Measurements from ENCODE around the gene CDK11B.
"Not testable (repeated sequence)": the region's sequence is repeated elsewhere in the genome, so short reads cannot be mapped to it uniquely, and the experiment has no call there.

The CDK11B gene

DNA sequence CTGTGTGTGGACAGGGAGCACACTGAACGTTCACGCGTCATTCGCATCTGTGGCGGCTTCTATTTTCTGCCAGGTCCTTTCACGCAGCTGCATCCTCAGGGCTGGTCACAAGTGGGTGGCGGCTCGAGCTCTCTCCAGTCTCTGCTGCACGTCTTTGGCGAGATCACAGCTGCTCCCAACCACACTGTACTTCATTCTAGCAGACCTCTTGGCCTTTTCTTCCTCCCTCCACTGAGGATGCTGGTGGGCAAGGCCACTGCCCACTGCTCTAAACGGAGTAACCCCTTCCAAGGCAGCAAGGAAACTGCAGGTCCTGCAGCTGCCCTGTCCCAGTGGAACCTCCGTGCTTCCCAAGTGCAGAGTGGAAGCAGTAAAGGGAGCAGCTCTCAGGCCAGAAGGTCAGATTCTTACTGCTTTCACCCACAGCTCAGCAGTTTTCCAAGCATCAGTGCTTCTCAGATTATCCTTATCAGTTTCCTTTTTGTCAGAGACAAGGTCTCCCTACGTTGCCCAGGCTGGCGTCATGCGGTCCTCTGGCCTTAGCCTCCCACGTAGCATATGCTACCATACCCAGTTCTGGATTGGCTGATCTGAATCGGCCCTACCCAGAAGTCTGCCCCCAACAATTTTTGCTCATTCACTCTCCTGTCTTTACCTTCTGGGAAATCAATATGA is 11.1 kb downstream of the CDK11B start:
- DNase-seq = not testable (repeated sequence)

DNA sequence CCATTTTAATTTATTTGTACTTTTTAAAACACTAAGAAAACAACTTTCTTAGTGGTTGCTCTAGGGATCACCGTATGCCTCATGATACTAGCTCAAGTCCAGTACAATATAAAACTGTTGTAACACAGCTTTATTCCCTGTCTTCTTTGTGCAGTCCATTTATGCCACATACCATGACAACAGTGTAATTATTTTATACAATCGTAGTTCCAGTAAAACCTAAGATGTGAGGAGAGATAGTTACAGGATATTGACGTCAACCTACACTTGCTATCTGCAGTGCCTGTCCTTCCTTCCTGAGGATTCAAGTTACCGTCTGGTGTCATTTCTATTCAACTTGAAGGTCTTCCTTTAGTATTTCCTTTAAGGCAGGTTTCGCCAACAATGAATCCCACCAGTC is 12.5 kb downstream of the CDK11B start:
- DNase-seq = not testable (repeated sequence)

DNA sequence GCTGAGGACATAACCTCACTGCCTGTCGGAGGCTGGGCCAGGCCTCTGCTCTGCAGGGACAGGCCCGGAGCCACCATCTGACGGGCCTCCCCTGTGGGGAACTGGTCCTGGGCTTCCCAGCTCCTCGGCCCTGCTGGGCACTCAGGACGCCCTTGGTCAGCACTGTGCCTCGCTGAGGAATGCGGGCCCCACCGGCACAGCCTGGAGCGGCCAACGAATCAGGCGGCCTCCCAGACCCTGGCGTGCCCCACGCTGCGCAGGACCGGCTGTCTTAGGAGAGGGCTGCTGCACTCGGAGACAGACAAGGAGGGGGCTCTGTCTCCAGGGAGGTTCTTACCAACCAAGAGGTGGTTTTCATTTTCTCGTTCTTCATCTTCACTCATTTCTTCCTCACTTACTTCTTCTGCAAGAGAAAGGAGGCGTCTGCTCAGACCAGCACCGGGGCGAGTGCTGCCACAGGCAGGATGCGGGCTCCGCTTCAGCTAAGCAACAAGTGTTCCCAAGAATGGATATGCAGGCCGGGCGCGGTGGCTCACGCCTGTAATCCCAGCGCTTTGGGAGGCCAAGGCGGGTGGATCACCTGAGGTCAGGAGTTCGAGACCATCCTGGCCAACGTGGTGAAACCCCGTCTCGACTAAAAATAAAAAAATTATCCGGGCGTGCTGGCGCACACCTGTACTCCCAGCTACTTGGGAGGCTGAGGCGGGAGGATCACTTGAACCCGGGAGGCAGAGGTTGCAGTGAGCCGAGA is 17.9 kb downstream of the CDK11B start:
- not testable (repeated sequence) for DNase-seq

DNA sequence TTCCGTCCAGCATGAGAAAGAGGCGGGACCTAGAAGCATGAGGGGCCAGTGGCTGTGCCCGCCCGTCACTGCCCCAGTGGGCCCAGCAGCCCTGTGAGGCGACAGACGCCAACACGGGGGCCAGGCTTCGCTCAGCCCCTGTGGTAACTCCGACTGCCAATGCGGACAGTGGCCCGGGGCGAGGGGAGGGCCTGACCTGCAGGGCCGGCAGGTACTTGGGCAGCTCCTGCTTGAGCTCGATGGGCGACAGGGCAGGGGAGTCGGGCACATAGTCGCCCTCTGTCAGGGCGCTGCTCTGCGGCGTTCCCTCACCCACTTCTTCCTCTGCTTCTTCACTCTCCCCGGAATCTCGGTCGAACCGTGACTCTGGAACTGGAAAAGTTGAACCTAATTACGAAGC is 18.7 kb downstream of the CDK11B start:
- DNase-seq = not testable (repeated sequence)

DNA sequence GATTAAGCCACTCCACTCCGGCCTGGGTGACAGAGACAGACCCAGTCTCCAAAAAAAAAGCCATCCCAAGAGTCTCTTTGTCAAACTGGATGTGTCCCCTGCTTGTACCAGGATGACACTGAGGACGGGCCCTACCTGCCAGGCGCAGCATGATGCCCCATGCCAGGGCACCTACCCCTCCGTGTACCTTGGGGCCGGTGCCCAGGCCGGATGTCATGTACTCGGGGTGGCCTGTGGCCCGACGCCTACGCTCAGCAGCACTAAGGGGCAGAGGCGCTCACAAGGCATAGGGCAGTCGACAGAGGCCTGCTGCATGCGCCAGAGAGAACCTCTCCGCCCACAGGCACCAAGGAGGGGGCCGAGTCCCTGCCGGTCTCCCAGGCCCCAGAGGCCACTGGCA is 19.4 kb downstream of the CDK11B start:
- not testable (repeated sequence) for DNase-seq

DNA sequence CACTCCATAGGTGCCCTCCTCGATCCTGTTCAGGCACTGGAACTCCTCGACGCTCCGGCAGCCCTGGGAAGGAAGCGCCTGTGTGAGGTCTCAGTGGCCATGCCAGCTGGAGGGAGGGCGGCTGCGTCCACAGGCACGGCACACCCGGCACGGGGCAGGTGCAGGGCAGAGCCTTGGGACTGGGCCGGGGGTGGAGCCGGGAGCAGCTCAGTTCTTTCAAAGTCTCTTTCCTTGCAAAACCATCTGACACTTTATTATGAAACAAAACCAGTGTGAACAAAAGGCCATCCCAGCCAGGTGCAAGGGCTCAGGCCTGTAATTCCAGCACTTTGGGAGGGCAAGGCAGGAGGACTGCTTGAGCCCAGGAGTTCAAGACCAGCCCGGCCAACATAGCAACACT is 20.3 kb downstream of the CDK11B start:
- DNase-seq = not testable (repeated sequence)

DNA sequence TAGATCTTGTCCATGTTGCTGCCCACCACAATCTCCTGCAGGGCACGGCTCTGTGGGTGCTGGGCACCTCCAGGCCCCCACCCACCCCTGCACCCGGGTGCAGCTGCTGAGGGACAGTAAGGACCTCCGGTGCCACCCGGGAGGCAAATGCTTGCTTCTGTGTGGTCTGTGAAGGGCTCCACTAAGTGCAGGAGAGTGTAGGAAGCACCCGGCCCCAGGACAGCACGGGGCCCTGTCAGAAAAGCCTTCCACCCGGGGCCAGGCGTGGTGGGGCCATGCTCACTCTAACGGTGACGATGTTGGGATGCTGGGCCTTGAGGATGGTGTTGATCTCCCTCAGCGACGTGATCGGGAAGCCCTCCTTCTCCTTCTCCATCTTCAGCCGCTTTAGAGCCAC is 21.3 kb downstream of the CDK11B start:
- DNase-seq = not testable (repeated sequence)

DNA sequence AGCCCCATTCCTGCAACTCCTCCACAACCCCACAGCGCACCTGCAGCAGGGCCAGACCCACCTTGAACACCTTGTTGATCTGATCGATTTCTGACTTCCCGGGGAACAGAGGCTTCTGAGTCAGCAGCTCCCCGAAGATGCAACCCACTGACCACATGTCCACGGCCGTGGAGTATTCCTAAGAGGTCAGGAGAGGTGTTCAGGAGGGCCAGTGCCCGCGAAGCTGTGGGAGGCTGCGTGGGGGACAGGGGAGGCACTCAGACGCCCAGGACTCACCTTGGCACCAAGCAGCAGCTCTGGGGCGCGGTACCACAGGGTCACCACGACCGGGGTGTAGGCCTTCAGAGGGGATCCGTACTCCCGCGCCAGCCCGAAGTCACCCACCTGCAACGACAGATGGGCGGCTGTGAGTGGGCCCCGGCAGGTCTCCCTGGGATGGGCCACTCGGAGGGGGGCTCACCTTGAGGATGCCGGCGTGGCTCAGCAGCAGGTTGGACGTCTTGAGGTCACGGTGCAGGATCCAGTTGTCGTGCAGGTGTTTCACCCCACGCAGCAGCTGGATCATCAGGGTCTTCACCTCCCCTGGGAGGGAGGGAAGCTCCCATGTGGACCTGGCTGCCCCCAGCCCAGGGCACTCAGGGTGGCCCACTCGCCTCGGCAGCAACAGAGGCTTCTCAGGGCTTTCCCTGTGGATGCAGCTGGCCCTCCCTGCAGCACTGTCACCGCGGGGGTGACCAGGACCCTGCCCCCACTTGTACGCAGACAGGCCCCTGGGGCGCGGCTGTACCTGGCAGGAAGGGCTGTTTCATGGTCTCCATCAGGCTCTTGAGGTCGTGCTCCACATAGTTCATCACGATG is 22.0 kb downstream of the CDK11B start:
- not testable (repeated sequence) for DNase-seq

DNA sequence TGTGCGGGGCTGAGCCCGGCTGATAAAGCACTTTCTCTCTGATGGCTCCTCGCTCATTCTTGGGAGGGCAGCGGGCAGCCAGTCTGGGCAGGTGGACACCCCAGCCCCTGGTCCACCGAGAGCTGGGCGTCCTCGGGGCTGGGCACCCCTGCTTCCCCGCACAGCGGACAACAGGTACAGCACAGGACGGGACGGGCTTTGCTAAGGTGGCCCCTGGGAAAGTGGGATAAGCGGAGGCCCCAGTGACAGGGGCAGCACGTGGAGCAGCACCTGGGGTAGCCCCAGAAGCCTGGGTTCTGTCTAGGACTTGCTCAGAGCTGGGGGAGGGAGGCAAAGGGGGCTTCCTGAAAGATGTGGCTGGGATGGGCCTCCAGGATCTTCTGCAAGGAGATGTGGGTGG is 24.2 kb downstream of the CDK11B start:
- not testable (repeated sequence) for DNase-seq

DNA sequence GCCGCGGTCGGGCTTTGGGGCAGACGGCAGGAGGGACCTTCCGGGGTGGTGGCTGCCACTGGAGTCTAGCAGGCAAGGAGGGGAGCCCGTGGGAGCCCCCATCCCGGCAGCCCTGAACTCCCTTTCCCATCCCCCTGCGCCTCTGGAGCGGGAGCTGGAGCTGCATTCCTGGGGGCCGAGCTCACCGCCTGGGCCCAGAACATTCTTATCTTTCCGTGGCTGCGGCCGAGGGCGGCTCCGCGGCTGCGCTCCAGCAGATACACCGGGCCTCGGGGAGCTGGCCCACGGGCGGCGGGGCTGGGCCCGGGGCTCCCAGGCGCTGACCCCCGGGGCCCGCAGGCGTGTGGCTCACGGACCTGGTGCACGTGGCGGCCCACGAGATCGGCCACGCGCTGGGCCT is 25.4 kb downstream of the CDK11B start:
- DNase-seq = not testable (repeated sequence)

DNA sequence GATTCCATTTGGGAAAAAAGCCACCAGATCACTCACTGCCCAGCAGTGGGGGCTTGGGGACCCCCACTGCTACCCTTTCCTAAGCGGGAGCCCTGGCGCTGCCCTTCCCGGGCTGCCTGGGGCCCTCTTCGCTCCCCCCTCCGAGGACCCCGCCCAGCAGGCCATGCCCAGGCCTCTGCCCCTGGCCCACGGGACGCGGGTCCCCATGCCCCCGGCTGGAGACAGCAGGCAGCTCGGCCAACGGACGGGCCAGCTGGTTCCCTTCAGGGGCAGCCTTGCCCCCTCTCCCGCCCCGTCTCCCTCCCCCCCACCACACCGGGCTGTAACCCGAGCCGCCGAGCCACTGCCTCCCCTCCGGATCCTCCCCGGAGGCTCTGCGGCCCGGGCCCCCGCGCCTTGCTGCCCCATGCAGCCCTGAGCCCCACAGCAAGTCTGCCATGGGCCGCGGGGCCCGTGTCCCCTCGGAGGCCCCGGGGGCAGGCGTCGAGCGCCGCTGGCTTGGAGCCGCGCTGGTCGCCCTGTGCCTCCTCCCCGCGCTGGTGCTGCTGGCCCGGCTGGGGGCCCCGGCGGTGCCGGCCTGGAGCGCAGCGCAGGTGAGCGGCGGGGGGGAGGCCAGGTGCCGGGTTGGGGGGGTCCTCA is 26.9 kb downstream of the CDK11B start, which contains the start of gene MMP23B:
Gene MMP23B, plus strand, starts transcription at position 392 of the 639 bp plus-strand sequence. Its CDS starts 46 bp downstream, at position 438.
- DNase-seq = no peak

DNA sequence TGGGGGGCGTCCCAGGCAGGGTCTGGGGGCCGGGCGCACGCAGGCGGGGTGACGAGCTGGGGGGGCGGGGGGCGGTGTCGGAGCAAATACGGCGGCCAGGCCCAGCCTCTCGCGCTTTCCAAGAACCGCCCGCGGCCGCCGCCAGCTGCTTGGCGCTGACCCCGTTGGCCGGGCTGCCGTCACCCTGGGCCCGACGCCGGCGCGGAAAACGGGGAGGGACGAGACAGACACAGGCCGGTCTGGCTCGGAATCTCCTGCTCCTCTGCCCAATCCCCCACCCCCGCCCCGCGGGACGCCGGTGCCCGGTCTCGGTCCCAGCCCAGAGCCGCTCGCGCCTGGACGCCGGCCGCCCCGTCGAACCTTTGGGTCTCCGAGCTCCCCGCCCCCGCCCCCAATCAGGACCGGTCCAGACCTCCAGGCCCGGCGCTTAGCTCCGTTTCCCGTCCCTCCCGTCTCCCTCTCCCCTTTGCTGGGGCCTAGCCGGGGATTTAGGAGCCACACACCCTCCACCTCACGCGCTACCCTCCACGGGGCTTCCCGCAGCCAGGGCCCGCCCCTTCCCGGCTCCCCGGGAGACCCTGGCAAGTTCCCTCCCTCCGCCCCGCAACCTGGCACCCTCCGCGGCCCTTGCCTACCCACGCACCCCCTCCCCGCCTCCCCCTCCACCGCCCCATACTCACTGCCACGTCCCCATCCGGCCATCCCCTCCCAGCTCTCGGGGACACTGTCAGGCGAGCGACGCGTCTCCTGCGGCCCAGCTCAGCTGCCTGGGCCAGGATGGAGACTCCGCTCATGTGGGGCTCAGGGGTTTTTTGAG is 27.6 kb downstream of the CDK11B start:
- DNase-seq = no peak

DNA sequence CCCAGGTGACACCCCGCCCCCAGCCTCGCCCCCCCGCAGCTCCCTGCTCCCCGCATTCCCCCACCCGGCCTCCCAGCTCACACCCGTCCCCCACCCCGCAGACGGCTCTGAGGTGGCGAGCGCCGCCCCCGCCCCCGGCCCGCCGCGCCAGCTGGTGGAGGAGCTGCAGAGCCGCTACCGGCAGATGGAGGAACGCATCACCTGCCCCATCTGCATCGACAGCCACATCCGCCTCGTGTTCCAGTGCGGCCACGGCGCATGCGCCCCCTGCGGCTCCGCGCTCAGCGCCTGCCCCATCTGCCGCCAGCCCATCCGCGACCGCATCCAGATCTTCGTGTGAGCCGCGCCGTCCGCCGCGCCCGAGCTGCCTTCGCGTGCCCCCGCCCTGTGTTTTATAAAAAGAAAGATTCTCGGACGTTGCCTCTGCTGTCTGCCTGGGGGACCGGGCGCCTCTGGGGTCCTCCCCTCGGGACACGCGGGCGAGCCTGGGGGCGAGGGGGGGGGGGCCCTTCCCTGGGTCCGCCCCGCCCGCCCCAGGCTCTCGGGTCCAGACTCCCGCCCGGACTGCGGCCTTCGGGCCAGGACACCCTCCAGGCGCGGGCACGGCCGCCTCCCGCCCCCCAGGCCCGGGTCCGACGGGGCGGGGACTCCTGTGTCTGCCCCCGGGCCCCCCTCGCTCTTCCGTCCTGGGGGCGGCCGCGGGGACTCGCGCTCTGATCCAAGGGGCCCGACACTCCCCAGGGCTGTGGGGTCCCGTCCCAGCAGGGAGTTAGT is 28.4 kb downstream of the CDK11B start:
- DNase-seq = peak; percentile 35

DNA sequence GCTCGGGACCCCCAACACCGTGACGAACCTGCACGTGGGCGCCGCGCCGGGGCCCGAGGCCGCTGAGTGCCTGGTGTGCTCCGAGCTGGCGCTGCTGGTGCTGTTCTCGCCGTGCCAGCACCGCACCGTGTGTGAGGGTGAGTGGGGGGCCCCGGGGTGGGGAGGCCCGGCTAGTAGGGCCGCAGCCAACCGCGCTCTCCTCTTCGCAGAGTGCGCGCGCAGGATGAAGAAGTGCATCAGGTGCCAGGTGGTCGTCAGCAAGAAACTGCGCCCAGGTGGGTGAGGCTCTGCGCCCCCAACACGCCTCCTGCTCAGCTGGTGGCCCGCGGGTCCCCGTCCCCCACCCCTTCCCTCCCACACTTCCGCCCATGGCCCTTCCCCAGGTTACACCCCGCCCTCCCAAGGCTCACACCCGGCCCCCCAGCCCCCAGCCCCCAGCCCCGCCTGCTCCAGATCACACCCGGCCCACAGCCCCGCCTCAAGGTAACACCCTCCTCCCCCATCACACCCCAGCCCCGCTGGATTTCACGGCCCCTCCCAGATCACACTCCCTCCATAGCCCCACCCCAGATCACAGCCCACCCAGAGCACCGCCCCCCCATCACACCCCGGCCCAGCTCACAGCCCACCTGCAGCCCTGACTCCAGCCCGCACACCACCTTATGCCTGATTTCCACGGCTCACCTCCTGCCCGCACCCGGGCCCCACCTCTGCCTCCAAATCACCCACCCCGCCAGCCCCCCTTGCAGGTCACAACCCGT is 29.2 kb downstream of the CDK11B start:
- DNase-seq = no peak

DNA sequence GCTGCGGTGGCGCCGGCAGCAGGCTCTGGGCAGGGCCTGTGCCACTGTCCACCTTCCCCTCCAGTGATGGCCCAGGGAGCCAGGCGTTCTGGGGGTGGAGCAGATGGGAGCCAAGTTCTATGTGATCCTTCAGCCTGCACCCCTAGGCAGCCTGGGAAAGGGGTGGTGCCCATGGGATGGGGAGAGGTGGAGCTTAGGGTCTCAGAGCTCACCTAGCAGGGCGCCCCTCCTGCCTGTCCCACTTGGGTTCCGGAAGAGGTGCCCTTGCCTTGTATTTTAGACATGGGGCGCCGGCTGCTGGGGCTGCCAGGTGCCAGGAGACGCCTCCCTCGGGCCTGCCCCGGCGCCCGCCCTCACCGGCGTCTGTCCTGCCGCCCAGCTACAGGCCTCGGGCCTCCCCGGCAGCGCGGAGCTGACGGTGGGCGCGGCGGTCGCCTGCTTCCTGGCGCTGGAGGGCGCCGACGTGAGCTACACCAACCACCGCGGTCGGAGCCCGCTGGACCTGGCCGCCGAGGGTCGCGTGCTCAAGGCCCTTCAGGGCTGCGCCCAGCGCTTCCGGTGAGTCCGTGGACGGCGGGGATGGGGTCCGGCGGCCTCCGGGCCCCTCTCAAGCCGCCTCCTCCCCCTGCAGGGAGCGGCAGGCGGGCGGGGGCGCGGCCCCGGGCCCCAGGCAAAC is 29.9 kb downstream of the CDK11B start:
- no peak for DNase-seq

DNA sequence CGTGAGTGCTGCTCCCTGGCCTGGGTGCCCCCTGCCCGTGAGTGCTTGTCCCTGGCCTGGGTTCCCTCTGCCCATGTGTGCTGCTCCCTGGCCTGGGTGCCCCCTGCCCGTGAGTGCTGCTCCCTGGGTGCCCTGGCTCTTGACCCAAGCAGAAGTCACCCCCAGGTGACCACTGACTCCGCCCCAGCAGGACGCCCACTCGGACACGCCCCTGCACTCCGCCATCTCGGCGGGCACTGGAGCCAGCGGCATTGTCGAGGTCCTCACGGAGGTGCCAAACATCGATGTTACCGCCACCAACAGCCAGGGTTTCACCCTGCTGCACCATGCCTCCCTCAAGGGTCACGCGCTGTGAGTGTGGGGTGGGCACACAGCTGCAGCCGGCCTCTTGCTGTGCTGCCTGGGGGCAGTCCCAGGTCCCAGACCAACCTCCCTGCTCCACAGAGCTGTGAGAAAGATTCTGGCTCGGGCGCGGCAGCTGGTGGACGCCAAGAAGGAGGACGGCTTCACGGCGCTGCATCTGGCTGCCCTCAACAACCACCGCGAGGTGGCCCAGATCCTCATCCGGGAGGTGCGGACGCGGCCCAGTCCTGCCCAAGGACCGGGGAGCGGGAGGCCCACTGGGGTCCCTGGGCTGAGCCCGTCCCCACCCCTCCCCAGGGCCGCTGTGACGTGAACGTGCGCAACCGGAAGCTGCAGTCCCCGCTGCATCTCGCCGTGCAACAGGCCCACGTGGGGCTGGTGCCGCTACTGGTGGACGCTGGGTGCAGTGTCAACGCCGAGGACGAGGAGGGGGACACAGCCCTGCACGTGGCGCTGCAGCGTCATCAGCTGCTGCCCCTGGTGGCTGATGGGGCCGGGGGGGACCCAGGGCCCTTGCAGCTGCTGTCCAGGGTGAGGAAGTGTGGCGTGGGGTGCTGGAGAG is 30.7 kb downstream of the CDK11B start:
- DNase-seq = no peak

DNA sequence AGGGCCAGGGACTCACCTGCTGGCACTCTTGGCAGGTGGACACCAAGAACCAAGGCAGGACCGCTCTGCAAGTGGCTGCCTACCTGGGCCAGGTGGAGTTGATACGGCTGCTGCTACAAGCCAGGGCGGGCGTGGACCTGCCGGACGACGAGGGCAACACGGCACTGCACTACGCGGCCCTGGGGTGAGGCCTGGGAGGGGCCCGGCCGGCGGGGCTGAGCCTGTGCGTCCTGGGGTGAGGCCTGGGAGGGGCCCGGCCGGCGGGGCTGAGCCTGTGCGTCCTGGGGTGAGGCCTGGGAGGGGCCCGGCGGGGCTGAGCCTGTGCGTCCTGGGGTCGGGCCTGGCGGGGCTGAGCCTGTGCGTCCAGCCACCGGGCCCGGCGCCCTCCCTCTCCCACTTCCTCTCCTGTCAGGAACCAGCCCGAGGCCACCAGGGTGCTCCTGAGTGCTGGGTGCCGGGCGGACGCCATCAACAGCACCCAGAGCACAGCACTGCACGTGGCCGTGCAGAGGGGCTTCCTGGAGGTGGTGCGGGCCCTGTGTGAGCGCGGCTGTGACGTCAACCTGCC is 31.5 kb downstream of the CDK11B start:
- no peak for DNase-seq
